ENCODE data around the gene OAS3. TPM values are rescaled to one million over a fixed set of nuclear protein-coding genes. Genes with fewer than 3 reads are reported as not detected.

Gene OAS3
- total and polyA plus RNA-seq, 4 donors: 7.2 to 12.1 (median 7.5) TPM

DNA sequence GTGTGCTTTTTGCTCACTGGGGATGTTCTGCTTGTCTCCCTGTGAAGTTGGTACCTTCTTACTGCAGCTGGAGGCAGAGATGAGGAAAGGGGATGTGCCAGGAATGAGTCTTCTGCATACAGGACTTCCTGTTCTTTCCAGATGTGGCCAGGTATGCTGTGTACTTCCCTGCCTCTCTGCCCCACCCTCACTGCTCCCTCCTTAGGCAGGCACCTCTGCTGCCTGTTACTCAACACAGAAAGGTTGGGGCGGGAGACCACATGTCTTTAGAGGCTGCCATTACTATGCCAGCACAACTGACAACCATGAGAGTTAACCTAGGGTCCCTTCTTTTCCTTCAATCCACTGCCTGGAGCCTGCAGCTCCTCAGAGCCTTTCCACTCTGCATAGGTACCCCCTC lies 2.0 kb upstream of the OAS3 start:
- Histone ChIP-seq H3K9me3 (ENCODE audit: control insufficient read depth, insufficient read depth, low read length) (no peaks in the 10 kb centered on the region), H3K4me3 (ENCODE audit: low read depth, low read length) (no peak overlapping the region), H3K27ac (ENCODE audit: low read depth, low read length) (no peak overlapping the region), H3K36me3 (ENCODE audit: control insufficient read depth, insufficient read depth, low read length) (no peaks in the 10 kb centered on the region), H3K27me3 (ENCODE audit: control insufficient read depth, insufficient read depth, low read length) (no peaks in the 10 kb centered on the region), H3K4me1 (ENCODE audit: control insufficient read depth, insufficient read depth, low read length) (peaks cover 13% of the 10 kb centered on the region)
- DNase-seq (ENCODE audit: low read depth in 4 of 6, low spot score in 6 of 6): no peak
- 85% methylated on average over 1 of the region's 1 CpG for WGBS (ENCODE audit: insufficient coverage)

DNA sequence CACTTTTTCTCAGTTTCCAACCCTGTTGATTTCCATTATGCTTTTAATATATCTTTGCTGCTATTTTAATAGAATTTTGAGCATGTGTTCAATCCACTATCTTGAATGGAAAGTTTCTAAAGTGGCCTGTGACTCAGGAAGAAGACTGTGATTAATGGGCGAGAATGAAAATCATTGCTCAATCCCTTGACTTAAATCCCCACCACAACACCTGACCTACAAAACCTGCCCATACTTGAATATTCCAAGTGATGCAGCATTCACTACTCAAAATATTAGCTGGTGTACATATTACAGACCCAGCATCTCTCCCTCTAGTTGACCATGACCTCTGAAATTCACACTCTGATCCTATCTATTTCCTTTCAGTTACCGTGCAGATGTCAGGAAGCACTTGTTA lies 1.3 kb upstream of the OAS3 start:
- H3K4me1 ChIP-seq (ENCODE audit: control insufficient read depth, insufficient read depth, low read length): peaks cover 13% of the 10 kb centered on the region
- WGBS (ENCODE audit: insufficient coverage): no CpG with 5 or more reads among the region's 2 CpGs
- no peak overlapping the region for H3K27ac ChIP-seq (ENCODE audit: low read depth, low read length)
- no peaks in the 10 kb centered on the region for H3K36me3 ChIP-seq (ENCODE audit: control insufficient read depth, insufficient read depth, low read length)
- H3K27me3 ChIP-seq (ENCODE audit: control insufficient read depth, insufficient read depth, low read length): no peaks in the 10 kb centered on the region
- no peak overlapping the region for H3K4me3 ChIP-seq (ENCODE audit: low read depth, low read length)
- no peaks in the 10 kb centered on the region for H3K9me3 ChIP-seq (ENCODE audit: control insufficient read depth, insufficient read depth, low read length)
- no peak for DNase-seq (ENCODE audit: low read depth in 4 of 6, low spot score in 6 of 6)

DNA sequence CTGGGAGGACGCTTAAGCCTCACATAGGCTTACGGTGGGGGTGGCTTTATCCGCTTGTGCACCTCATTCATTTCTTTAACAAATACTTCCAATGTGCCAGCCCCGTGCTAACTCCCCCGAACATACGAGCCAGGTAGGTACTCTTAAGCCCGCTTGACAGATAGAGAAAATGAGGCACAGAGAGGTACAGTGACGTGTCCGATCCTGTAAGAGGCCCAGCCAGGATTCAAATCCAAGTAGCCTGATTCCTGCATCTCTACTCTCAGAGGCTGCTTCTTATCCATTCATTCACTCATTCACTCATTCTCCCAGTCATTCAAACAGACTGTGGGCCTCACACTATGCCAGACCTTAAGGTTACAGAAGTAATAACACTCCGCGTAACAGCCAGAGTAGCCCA lies 477 bp downstream of the OAS3 start:
- H3K27me3 ChIP-seq (ENCODE audit: control insufficient read depth, insufficient read depth, low read length): no peaks in the 10 kb centered on the region
- peaks cover 13% of the 10 kb centered on the region for H3K4me1 ChIP-seq (ENCODE audit: control insufficient read depth, insufficient read depth, low read length)
- H3K4me3 ChIP-seq (ENCODE audit: low read depth, low read length): peak overlapping the region; percentile 66
- no peak for DNase-seq (ENCODE audit: low read depth in 4 of 6, low spot score in 6 of 6)
- WGBS (ENCODE audit: insufficient coverage): 35% methylated on average over 9 of the region's 11 CpGs
- peak overlapping the region; percentile 71 for H3K27ac ChIP-seq (ENCODE audit: low read depth, low read length)
- H3K36me3 ChIP-seq (ENCODE audit: control insufficient read depth, insufficient read depth, low read length): no peaks in the 10 kb centered on the region
- H3K9me3 ChIP-seq (ENCODE audit: control insufficient read depth, insufficient read depth, low read length): no peaks in the 10 kb centered on the region

DNA sequence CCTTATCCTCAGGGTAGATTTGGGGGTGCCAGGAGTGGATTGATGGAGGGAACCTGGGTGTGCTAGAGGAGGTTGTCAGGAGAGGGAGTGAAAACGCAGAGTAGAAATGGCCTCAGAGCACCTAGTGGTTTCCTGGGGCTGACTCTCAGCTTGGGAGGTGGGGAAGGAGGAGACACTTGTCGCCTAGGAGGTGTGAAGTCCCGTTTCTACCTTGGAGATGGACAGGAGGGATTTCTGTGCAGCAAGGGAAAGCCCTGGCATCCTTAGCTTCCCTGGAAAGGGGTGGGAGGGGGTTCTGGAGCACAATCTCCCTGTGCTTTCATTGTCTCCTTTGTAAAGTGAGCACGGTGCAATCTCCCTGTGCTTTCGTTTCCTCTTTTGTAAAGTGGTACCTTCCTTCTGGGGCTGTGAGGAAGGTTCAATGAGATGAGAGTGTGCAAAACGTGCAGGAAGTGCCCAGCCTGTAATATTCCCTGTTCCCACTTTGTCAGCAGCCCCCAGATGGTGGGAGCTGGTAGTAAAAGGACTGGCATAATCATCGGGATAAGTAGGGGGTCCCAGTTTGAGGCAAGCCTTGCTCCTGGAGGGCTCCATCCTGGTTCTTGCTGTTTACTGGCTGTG lies 1.6 kb downstream of the OAS3 start:
- Histone ChIP-seq H3K4me3 (ENCODE audit: low read depth, low read length) (no peak overlapping the region), H3K4me1 (ENCODE audit: control insufficient read depth, insufficient read depth, low read length) (peaks cover 13% of the 10 kb centered on the region), H3K9me3 (ENCODE audit: control insufficient read depth, insufficient read depth, low read length) (peaks cover 2% of the 10 kb centered on the region), H3K36me3 (ENCODE audit: control insufficient read depth, insufficient read depth, low read length) (peaks cover 3% of the 10 kb centered on the region), H3K27ac (ENCODE audit: low read depth, low read length) (no peak overlapping the region), H3K27me3 (ENCODE audit: control insufficient read depth, insufficient read depth, low read length) (no peaks in the 10 kb centered on the region)
- WGBS (ENCODE audit: insufficient coverage): 73% methylated on average over 3 of the region's 7 CpGs
- DNase-seq (ENCODE audit: low read depth in 4 of 6, low spot score in 6 of 6): peak in 2 of 6 donors; percentile 37 to 43

DNA sequence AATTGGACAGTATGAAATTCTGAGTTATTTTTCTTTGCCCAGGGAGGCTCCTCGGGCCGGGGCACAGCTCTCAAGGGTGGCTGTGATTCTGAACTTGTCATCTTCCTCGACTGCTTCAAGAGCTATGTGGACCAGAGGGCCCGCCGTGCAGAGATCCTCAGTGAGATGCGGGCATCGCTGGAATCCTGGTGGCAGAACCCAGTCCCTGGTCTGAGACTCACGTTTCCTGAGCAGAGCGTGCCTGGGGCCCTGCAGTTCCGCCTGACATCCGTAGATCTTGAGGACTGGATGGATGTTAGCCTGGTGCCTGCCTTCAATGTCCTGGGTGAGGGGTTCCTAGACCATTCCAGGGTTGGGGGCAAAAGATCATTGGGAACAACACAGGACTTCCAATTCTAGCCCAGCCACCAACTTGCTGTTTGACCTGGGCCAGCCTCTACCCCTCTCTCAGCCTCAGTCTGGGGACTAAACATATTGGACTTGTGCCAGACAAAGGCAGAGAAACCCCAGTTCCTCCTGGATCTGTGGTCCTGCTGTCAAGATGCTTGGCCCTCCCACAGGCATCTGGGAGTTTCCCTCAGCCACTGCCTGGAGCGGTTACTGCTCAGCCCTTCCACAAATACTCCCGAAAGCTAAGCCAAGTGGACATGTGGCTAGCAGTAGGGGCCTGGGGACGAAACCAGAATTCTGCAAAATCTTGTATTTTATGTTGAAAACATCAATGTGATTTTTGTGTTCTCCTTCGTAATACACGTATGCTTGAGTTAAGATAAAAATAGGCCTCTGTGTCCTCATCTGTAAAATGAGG lies 3.5 kb downstream of the OAS3 start:
- peaks cover 2% of the 10 kb centered on the region for H3K9me3 ChIP-seq (ENCODE audit: control insufficient read depth, insufficient read depth, low read length)
- 86% methylated on average over 13 of the region's 16 CpGs for WGBS (ENCODE audit: insufficient coverage)
- H3K4me1 ChIP-seq (ENCODE audit: control insufficient read depth, insufficient read depth, low read length): peaks cover 13% of the 10 kb centered on the region
- H3K27ac ChIP-seq (ENCODE audit: low read depth, low read length): no peak overlapping the region
- no peaks in the 10 kb centered on the region for H3K27me3 ChIP-seq (ENCODE audit: control insufficient read depth, insufficient read depth, low read length)
- peaks cover 3% of the 10 kb centered on the region for H3K36me3 ChIP-seq (ENCODE audit: control insufficient read depth, insufficient read depth, low read length)
- no peak overlapping the region for H3K4me3 ChIP-seq (ENCODE audit: low read depth, low read length)
- DNase-seq (ENCODE audit: low read depth in 4 of 6, low spot score in 6 of 6): no peak

DNA sequence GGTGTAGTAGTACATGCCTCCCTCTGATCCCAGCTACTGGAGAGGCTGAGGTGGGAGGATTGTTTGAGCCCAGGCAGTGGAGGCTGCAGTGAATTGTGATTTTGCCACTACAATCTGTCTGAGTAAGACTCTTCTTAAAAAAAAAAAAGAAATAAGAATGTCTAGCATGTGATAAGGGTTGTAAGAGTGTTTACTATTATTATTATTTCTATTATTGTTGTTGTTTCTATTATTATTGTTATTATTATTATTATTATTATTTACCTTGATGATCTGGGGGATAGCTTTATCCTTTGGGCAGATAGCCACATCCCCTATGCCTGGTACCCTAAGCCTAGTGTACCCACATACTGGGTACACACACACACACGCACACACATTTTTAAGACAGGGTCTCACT lies 4.3 kb downstream of the OAS3 start:
- no peak overlapping the region for H3K27ac ChIP-seq (ENCODE audit: low read depth, low read length)
- peaks cover 13% of the 10 kb centered on the region for H3K4me1 ChIP-seq (ENCODE audit: control insufficient read depth, insufficient read depth, low read length)
- no peaks in the 10 kb centered on the region for H3K27me3 ChIP-seq (ENCODE audit: control insufficient read depth, insufficient read depth, low read length)
- DNase-seq (ENCODE audit: low read depth in 4 of 6, low spot score in 6 of 6): no peak
- H3K9me3 ChIP-seq (ENCODE audit: control insufficient read depth, insufficient read depth, low read length): peaks cover 2% of the 10 kb centered on the region
- no peak overlapping the region for H3K4me3 ChIP-seq (ENCODE audit: low read depth, low read length)
- no CpG with 5 or more reads among the region's 1 CpG for WGBS (ENCODE audit: insufficient coverage)
- H3K36me3 ChIP-seq (ENCODE audit: control insufficient read depth, insufficient read depth, low read length): peaks cover 3% of the 10 kb centered on the region

DNA sequence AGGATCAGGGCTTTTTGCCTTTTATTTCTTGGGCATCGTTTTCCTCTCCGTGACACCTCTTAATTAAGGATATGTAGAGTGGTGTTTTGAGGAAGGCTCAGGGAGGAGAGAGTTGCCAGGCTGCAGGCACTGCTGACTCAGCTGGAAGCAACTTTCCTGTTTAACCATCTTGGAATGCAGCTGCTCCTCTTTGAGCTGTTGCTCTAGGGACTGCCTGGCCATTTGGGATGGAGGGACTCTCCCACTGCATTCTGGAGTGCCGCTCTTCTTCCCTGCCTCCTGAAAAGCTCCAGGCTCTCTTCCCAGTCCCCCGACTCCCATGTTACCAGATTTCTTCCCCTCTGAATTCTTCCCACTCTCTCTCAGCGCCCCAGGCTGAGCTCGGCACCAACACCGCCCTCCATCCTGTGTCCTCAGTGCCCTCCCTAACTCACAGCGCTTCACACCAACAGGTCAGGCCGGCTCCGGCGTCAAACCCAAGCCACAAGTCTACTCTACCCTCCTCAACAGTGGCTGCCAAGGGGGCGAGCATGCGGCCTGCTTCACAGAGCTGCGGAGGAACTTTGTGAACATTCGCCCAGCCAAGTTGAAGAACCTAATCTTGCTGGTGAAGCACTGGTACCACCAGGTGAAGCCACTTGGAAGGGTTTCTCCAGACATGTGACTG lies 5.9 kb downstream of the OAS3 start:
- Histone ChIP-seq H3K9me3 (ENCODE audit: control insufficient read depth, insufficient read depth, low read length) (peaks cover 2% of the 10 kb centered on the region), H3K4me3 (ENCODE audit: low read depth, low read length) (no peak overlapping the region), H3K27ac (ENCODE audit: low read depth, low read length) (no peak overlapping the region), H3K27me3 (ENCODE audit: control insufficient read depth, insufficient read depth, low read length) (no peaks in the 10 kb centered on the region), H3K36me3 (ENCODE audit: control insufficient read depth, insufficient read depth, low read length) (peaks cover 3% of the 10 kb centered on the region), H3K4me1 (ENCODE audit: control insufficient read depth, insufficient read depth, low read length) (peaks cover 4% of the 10 kb centered on the region)
- WGBS (ENCODE audit: insufficient coverage): 92% methylated on average over 15 of the region's 15 CpGs
- no peak for DNase-seq (ENCODE audit: low read depth in 4 of 6, low spot score in 6 of 6)

DNA sequence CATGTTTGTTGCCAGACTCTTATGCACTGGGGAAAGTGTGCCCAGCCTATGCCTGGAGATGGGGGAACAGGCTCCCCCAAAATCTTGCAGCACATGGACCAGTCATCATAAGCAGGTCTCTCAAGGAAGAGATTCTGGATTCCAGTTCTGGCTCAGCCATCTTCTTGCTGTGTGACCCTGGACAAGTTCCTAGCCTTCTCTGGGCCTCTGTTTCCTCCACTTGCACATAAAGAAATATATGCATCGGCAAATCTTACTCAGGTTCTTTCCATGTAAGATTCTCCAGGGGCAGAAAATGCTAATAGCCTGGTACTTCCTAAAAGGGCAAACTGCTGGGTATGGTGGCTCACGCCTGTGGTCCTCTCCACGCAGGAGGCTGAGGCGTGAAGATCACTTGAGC lies 7.2 kb downstream of the OAS3 start:
- Histone ChIP-seq H3K9me3 (ENCODE audit: control insufficient read depth, insufficient read depth, low read length) (peaks cover 2% of the 10 kb centered on the region), H3K27me3 (ENCODE audit: control insufficient read depth, insufficient read depth, low read length) (no peaks in the 10 kb centered on the region), H3K36me3 (ENCODE audit: control insufficient read depth, insufficient read depth, low read length) (peaks cover 3% of the 10 kb centered on the region), H3K27ac (ENCODE audit: low read depth, low read length) (no peak overlapping the region), H3K4me3 (ENCODE audit: low read depth, low read length) (no peak overlapping the region), H3K4me1 (ENCODE audit: control insufficient read depth, insufficient read depth, low read length) (no peaks in the 10 kb centered on the region)
- DNase-seq (ENCODE audit: low read depth in 4 of 6, low spot score in 6 of 6): no peak
- 100% methylated on average over 2 of the region's 4 CpGs for WGBS (ENCODE audit: insufficient coverage)

DNA sequence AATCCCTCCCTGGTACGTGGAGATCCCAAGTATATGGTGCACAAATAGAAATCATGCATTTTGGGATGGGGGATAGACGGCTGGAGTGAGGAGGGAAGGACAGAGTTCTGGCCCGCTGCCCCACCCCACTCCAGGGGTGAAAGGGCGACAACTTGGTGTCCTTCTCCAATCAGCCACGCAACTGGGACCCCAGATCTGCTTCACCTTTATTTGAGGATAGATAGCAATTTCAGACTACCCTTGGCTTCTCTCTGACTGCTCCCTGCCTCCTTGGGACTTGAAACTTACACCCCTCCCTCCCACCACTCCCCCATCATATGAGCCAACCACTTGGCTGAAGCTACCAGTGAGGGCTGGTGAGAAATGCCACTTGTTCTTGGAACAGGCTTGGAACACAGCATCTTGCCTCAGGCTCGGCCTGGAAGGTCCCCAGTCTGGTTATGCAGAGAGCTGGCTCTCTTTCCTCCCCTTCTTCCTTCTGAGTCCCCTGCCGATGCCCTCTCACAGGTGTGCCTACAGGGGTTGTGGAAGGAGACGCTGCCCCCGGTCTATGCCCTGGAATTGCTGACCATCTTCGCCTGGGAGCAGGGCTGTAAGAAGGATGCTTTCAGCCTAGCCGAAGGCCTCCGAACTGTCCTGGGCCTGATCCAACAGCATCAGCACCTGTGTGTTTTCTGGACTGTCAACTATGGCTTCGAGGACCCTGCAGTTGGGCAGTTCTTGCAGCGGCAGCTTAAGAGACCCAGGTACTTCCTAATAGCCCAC lies 8.1 kb downstream of the OAS3 start:
- no peak overlapping the region for H3K27ac ChIP-seq (ENCODE audit: low read depth, low read length)
- WGBS (ENCODE audit: insufficient coverage): 92% methylated on average over 9 of the region's 14 CpGs
- no peaks in the 10 kb centered on the region for H3K27me3 ChIP-seq (ENCODE audit: control insufficient read depth, insufficient read depth, low read length)
- H3K4me1 ChIP-seq (ENCODE audit: control insufficient read depth, insufficient read depth, low read length): no peaks in the 10 kb centered on the region
- peaks cover 2% of the 10 kb centered on the region for H3K9me3 ChIP-seq (ENCODE audit: control insufficient read depth, insufficient read depth, low read length)
- H3K4me3 ChIP-seq (ENCODE audit: low read depth, low read length): no peak overlapping the region
- peaks cover 3% of the 10 kb centered on the region for H3K36me3 ChIP-seq (ENCODE audit: control insufficient read depth, insufficient read depth, low read length)
- DNase-seq (ENCODE audit: low read depth in 4 of 6, low spot score in 6 of 6): peak in 1 of 6 donors; percentile 54
